NCI-H526 treated with DMSO at 0.1 percent for 48 hours (cell line): ENCODE measurements around the gene CRACR2A.

Experiments
- DNase-seq: peaks from one replicate; lab custom pipeline; 2025; lab: John Stamatoyannopoulos, UW

The CRACR2A gene

DNA sequence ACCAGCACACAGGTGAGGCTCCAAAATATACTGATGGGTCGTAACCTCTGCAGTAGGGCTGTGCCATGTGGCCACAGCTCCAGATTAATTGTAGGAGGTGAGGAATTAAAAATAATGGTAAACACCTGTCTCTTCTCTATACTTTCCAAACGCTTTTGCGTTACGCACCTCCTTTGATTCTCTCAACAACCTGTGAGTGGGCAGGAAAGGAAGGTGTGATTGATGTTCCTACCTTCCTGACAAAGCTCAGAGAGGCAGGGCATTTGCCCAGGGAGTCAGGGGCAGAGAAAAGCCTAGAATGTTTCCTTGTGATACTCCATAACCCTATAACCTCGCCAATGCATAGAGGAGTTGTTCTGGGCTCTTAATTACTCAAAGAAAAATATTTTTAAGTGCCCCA is 137.0 kb downstream of the CRACR2A start:
- no peak for DNase-seq

- no peak for DNase-seq
These were observed 138.0 kb downstream of the CRACR2A start for GRCh38 chr12:3614806-3615466.

GRCh38 chr12:3613641-3614395 is 139.1 kb downstream of the CRACR2A start:
- no peak for DNase-seq

DNA sequence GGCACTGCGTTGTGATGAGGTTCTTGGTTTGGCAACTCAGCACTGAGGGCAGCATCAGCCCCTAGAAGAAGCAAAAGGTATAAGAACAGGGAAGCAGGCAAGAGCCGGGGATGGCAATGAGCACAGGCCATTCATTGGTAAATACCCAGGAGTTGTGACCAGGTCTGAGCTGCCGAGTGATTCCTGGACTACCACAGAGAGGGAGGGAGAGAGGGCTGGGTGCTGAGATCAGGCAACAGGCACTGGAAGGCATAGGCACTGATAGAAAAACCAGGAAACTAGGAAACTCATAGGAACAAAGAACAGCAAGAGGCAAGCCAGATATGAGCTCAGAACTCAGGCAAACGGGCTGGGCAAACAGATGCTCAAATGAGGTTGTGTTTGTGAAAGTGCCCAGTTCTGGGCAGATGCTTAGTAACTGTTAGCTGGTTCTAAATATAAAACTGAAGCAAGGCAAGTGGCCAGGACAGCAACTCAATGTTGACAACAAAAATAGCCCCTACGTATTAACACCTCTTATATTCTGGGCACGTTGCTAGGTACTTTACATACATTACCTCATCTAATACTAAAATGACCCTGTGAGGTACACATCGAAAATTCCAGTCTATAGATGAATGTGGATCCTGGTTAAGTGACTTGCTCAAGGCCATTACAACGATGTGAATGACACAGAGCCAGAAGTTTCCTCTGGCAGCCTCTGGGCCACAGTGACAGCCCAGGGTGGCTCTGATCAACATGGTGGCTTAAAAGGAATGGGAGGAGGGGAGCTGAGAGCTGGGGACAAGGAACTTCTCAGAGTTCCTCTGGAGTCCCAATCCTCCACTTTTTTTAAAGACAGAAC is 140.8 kb downstream of the CRACR2A start:
- DNase-seq: no peak

GRCh38 chr12:3607821-3608220 is 145.1 kb downstream of the CRACR2A start:
- no peak for DNase-seq

DNA sequence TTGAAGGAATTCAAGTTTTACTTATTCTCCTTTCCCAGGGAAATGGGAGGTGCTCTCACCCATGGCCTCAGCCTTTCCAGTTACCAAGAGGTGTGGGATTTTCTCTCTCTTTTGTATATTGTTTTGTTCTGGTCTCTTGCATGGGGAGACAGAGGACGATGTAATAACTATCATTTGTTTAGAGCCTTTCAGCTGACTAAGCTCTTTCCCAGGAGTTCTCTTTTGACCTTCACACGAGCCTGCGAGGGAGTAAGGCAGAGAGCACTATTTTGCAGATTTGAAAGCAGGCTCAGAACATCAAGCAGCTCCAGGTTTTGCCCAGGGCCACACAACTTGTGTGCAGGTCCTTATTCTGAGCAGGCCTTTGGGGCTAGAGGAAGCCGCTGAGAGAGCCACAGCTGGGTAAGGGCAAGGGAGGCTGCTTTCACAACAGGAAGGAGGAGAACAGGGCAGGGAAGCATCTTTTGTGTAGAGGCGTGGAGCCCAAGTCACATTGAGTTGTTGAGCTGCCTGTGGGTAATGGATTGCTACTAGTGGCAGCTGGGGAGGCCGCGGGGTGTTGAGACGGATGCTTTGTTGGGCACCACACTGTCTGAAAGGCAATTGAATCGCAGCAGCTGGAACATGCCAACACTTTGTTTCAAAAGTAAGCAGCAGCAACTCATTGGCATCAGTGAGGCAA is 145.7 kb downstream of the CRACR2A start:
- DNase-seq: no peak

- no peak for DNase-seq
These were observed 146.8 kb downstream of the CRACR2A start for GRCh38 chr12:3606128-3606527.

DNA sequence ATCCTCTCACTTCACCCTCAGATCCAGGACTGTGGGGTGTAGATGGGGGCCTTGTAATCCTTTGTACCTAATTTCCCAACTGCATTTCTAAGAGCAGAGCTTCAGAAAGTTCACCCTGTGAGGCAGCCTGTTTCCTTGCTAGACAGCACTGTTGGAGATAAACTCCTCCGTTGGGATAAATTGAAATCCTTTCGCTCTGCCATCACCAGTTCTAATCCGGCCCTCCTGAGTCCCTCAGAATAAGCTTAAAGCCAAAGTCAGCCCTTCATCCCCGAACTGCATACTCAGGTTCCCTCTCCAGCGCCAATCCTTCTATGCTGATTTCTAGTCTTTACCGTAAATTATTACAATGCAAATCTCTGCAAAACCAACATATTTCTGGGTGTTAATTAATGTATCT is 147.2 kb downstream of the CRACR2A start:
- no peak for DNase-seq

- DNase-seq: peak; percentile 53
These were observed 147.9 kb downstream of the CRACR2A start for GRCh38 chr12:3604748-3605586.

- DNase-seq: no peak
These were observed 148.6 kb downstream of the CRACR2A start for GRCh38 chr12:3604286-3604685.

- no peak for DNase-seq
These were observed 149.3 kb downstream of the CRACR2A start for GRCh38 chr12:3603576-3603975.

- no peak for DNase-seq
These were observed 150.4 kb downstream of the CRACR2A start for GRCh38 chr12:3602488-3602887.

GRCh38 chr12:3601461-3602150 is 151.3 kb downstream of the CRACR2A start:
- no peak for DNase-seq

DNA sequence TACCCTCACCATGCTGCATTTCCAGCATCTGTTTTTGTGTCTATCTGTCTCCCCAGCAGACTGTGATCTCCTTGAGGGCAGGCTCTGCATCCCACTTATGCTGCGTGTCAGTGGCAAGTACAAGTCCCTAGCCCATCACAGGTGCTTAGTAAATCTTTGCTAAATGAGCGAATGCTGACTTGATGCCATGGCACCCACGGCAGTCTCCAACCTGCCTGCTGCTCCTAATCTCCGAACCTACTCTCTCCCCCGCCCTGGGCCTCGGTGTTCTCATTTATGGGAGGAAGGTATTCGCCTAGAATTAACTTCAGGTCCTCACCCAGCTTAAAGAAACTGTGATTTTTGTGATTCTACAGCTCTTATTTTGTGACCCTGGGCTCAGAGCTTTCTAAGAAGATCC is 152.0 kb downstream of the CRACR2A start:
- no peak for DNase-seq

- DNase-seq: peak; percentile 69
These were observed 152.7 kb downstream of the CRACR2A start for GRCh38 chr12:3600039-3600720.

- DNase-seq: peak; percentile 75
These were observed 153.7 kb downstream of the CRACR2A start for GRCh38 chr12:3598896-3599860.

DNA sequence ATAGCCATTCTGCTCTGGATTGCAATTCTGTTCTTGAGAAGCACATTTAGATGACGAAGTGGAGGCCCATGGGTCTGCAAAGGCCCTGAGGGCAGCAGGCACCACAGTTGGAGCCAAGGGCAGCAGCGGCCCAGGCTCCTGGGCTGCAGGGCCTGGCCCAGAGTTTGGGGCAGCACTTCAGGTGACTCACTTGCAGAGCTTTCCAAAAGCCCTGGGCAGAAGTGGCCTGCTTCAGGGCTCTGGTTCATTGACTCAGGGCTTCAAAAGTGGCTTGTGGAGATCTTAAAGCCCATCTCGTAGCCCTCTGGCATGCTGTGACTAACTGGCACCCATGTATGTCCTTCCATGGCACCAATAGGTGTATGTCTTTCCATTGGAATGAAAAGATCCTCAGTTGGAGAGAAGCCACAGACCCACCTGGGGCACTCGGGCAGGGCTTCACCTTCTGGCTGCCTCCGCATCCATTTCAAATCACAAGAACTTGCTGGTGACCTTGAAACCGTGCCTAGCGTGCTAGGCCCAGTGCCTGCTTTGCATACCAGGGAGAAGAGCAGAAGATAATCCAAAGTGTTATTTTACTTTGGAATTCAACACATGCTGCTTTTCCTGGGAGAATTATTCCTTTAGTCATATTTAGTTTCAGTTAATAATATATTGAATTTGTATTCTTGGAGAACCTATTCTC is 155.2 kb downstream of the CRACR2A start:
- DNase-seq: no peak

GRCh38 chr12:3596703-3597415 is 156.1 kb downstream of the CRACR2A start:
- no peak for DNase-seq
